DOHH2 (cell line): ENCODE measurements around the gene EHMT1.
A peak's percentile ranks its signal among the peaks of the same experiment; 100 is the strongest.

Experiments used
- H3F3A ChIP-seq: fragments of 200-600 bp; sonication (generic), shearing (Covaris generic); 2 replicates; pipeline ENCODE4 v1.6.0; 2016; ENCODE audit warnings: antibody characterized with exemption, mild to moderate bottlenecking; ENCODE audit not compliant: control insufficient read depth, insufficient read depth
- H3K27ac ChIP-seq: fragments of 200-600 bp; sonication (generic); 2 replicates; pipeline ENCODE4 v1.5.1; 2014; ENCODE audit warnings: low read depth, mild to moderate bottlenecking, low read length, moderate library complexity
- H3K27me3 ChIP-seq: fragments of 200-600 bp; sonication (generic); 2 replicates; pipeline ENCODE4 v1.6.1; 2014; ENCODE audit warnings: mild to moderate bottlenecking, low read length, mixed read lengths; ENCODE audit not compliant: control insufficient read depth
- H3K36me3 ChIP-seq: fragments of 200-600 bp; sonication (generic); 2 replicates; pipeline ENCODE4 v1.6.1; 2014; ENCODE audit warnings: mild to moderate bottlenecking, low read length, moderate library complexity, mixed read lengths; ENCODE audit not compliant: control insufficient read depth
- H3K4me1 ChIP-seq: fragments of 200-600 bp; sonication (generic); 2 replicates; pipeline ENCODE4 v1.6.1; 2014; ENCODE audit warnings: mild to moderate bottlenecking, low read length, mixed read lengths; ENCODE audit not compliant: control insufficient read depth
- H3K4me2 ChIP-seq: fragments of 200-600 bp; sonication (generic); 2 replicates; pipeline ENCODE4 v1.6.0; 2014; ENCODE audit warnings: mild to moderate bottlenecking, low read length, moderate library complexity
- H3K4me3 ChIP-seq: fragments of 200-600 bp; sonication (generic); 2 replicates; pipeline ENCODE4 v1.5.1; 2014; ENCODE audit warnings: mild to moderate bottlenecking, low read length, mixed read lengths
- H3K79me2 ChIP-seq: fragments of 200-600 bp; sonication (generic); 2 replicates; pipeline ENCODE4 v1.6.1; 2014; ENCODE audit warnings: mild to moderate bottlenecking, low read length, mixed read lengths; ENCODE audit not compliant: control insufficient read depth
- H3K9me2 ChIP-seq: fragments of 200-600 bp; sonication (generic); replicated peaks from 2 replicates; pipeline ENCODE4 v1.6.1; 2014; ENCODE audit warnings: mild to moderate bottlenecking, low read length, mixed read lengths; ENCODE audit not compliant: control insufficient read depth
- H3K9me3 ChIP-seq: fragments of 200-600 bp; sonication (generic); 2 replicates; pipeline ENCODE4 v1.6.1; 2014; ENCODE audit warnings: antibody characterized with exemption, low read length, mixed read lengths; ENCODE audit not compliant: control insufficient read depth, insufficient read depth
- H4K20me1 ChIP-seq: fragments of 200-600 bp; sonication (generic); 2 replicates; pipeline ENCODE4 v1.6.0; 2014; ENCODE audit warnings: low read depth, mild to moderate bottlenecking, antibody characterized with exemption, low read length, moderate library complexity; ENCODE audit not compliant: control insufficient read depth, insufficient read depth
- CTCF ChIP-seq: fragments of 200-600 bp; sonication (generic); IDR thresholded peaks from one replicate; pipeline ENCODE4 v1.5.1; 2014; ENCODE audit warnings: antibody characterized with exemption, mild to moderate bottlenecking, low read depth, low read length; ENCODE audit not compliant: poor library complexity, severe bottlenecking
- EZH2phosphoT487 ChIP-seq: fragments of 200-600 bp; sonication (generic); IDR thresholded peaks from 2 replicates; pipeline ENCODE4 v1.6.1; 2017; ENCODE audit warnings: borderline replicate concordance, mild to moderate bottlenecking, antibody characterized with exemption, low read length, moderate library complexity, mixed read lengths

The EHMT1 gene

GRCh38 chr9:137670391-137671195 lies 51.8 kb downstream of the EHMT1 start:
- Histone ChIP-seq H3K4me2 (peak overlapping the region; percentile 76), H3K27me3 (no peaks in the 10 kb centered on the region), H3K4me3 (peak overlapping the region; percentile 45), H3K36me3 (peaks cover 71% of the 10 kb centered on the region), H3K9me3 (no peaks in the 10 kb centered on the region), H3K4me1 (peaks cover 96% of the 10 kb centered on the region), H3K79me2 (peaks cover 95% of the 10 kb centered on the region), H4K20me1 (no peaks in the 10 kb centered on the region), H3F3A (peaks cover 30% of the 10 kb centered on the region), H3K9me2 (no peaks in the 10 kb centered on the region), H3K27ac (peak overlapping the region; percentile 93)
- TF ChIP-seq CTCF = no peak
- TF ChIP-seq EZH2phosphoT487 = no peak

- TF ChIP-seq CTCF = no peak
- no peak for TF ChIP-seq EZH2phosphoT487
- peak overlapping the region; percentile 76 for H3K4me2 ChIP-seq
- H3K4me1 ChIP-seq = peaks cover 91% of the 10 kb centered on the region
Measured at GRCh38 chr9:137671196-137671538, 52.4 kb downstream of the EHMT1 start.

GRCh38 chr9:137671721-137672120 lies 52.9 kb downstream of the EHMT1 start:
- H3K4me2 ChIP-seq = peak overlapping the region; percentile 76

More at GRCh38 chr9:137671196-137671538, 52.4 kb downstream of the EHMT1 start:
- peaks cover 92% of the 10 kb centered on the region for H3K79me2 ChIP-seq
- H4K20me1 ChIP-seq = no peaks in the 10 kb centered on the region
- H3K9me3 ChIP-seq = no peaks in the 10 kb centered on the region
- H3K4me3 ChIP-seq = peak overlapping the region; percentile 63; the same call in 1 of the 2 replicates
- peak overlapping the region; percentile 93 for H3K27ac ChIP-seq
- peaks cover 30% of the 10 kb centered on the region for H3F3A ChIP-seq
- no peaks in the 10 kb centered on the region for H3K9me2 ChIP-seq
- H3K36me3 ChIP-seq = peaks cover 65% of the 10 kb centered on the region
- H3K27me3 ChIP-seq = no peaks in the 10 kb centered on the region

More at GRCh38 chr9:137671721-137672120, 52.9 kb downstream of the EHMT1 start:
- Histone ChIP-seq H3K79me2 (peaks cover 92% of the 10 kb centered on the region), H4K20me1 (no peaks in the 10 kb centered on the region), H3K4me3 (peak overlapping the region; percentile 63), H3K27ac (peak overlapping the region; percentile 93), H3K27me3 (no peaks in the 10 kb centered on the region), H3K36me3 (peaks cover 64% of the 10 kb centered on the region), H3F3A (peaks cover 27% of the 10 kb centered on the region), H3K4me1 (peaks cover 91% of the 10 kb centered on the region), H3K9me2 (no peaks in the 10 kb centered on the region), H3K9me3 (no peaks in the 10 kb centered on the region)
- no peak for TF ChIP-seq EZH2phosphoT487
- no peak for TF ChIP-seq CTCF
